ENCODE data around the gene KRT13.

KRT13 gene

GRCh38 chr17:41481036-41481435, 24.4 kb downstream of the KRT13 start, which contains the start of gene KRT35:
Gene KRT35 (minus strand): TSS chr17:41481151. CDS start chr17:41481097, 54 bp downstream.
- H3K36me3 ChIP-seq = no peaks in the 10 kb centered on the region
- H3K27ac ChIP-seq = no peak within 1 kb of the TSS
- no peak for DNase-seq
- no peak for TF ChIP-seq CTCF (IDR thresholded peaks at IDR 0.05; ENCODE audit: low read depth, low read length)
- H3K27me3 ChIP-seq (ENCODE audit: insufficient read depth, low read depth, severe bottlenecking) = peaks cover 78% of the 10 kb centered on the region
- no peak within 1 kb of the TSS for H3K4me3 ChIP-seq (ENCODE audit: low read depth, low read length)
- no peaks in the 10 kb centered on the region for H3K9me3 ChIP-seq (ENCODE audit: severe bottlenecking)

GRCh38 chr17:41480581-41480980, 24.8 kb downstream of the KRT13 start:
- Histone ChIP-seq H3K27me3 (ENCODE audit: insufficient read depth, low read depth, severe bottlenecking) (peaks cover 82% of the 10 kb centered on the region), H3K27ac (no peak overlapping the region), H3K4me3 (ENCODE audit: low read depth, low read length) (no peak overlapping the region), H3K9me3 (ENCODE audit: severe bottlenecking) (no peaks in the 10 kb centered on the region), H3K36me3 (no peaks in the 10 kb centered on the region)
- no peak for DNase-seq
- no peak for TF ChIP-seq CTCF (IDR thresholded peaks at IDR 0.05; ENCODE audit: low read depth, low read length)

GRCh38 chr17:41480136-41480535, 25.3 kb downstream of the KRT13 start:
- no peak for DNase-seq
- H3K4me3 ChIP-seq (ENCODE audit: low read depth, low read length) = no peak overlapping the region
- peaks cover 85% of the 10 kb centered on the region for H3K27me3 ChIP-seq (ENCODE audit: insufficient read depth, low read depth, severe bottlenecking)
- no peak for TF ChIP-seq CTCF (IDR thresholded peaks at IDR 0.05; ENCODE audit: low read depth, low read length)
- no peaks in the 10 kb centered on the region for H3K36me3 ChIP-seq
- no peaks in the 10 kb centered on the region for H3K9me3 ChIP-seq (ENCODE audit: severe bottlenecking)
- no peak overlapping the region for H3K27ac ChIP-seq

GRCh38 chr17:41478237-41478636, 27.2 kb downstream of the KRT13 start:
- DNase-seq = no peak
- Histone ChIP-seq H3K27ac (no peak overlapping the region), H3K9me3 (ENCODE audit: severe bottlenecking) (peaks cover under 1% of the 10 kb centered on the region), H3K27me3 (ENCODE audit: insufficient read depth, low read depth, severe bottlenecking) (peaks cover 95% of the 10 kb centered on the region), H3K4me3 (ENCODE audit: low read depth, low read length) (no peak overlapping the region), H3K36me3 (no peaks in the 10 kb centered on the region)
- no peak for TF ChIP-seq CTCF (IDR thresholded peaks at IDR 0.05; ENCODE audit: low read depth, low read length)

GRCh38 chr17:41476866-41477815, 28.3 kb downstream of the KRT13 start:
- no peak overlapping the region for H3K27ac ChIP-seq
- no peak overlapping the region for H3K4me3 ChIP-seq (ENCODE audit: low read depth, low read length)
- DNase-seq = no peak
- H3K27me3 ChIP-seq (ENCODE audit: insufficient read depth, low read depth, severe bottlenecking) = peaks cover 97% of the 10 kb centered on the region
- no peak for TF ChIP-seq CTCF (IDR thresholded peaks at IDR 0.05; ENCODE audit: low read depth, low read length)
- H3K36me3 ChIP-seq = no peaks in the 10 kb centered on the region
- peaks cover 4% of the 10 kb centered on the region for H3K9me3 ChIP-seq (ENCODE audit: severe bottlenecking)
